H1 (cell line): ENCODE results near the gene MYO1G. TPM values are rescaled to one million over a fixed set of nuclear protein-coding genes. Genes with fewer than 3 reads are reported as not detected.

Experiments
- BRCA1 ChIP-seq: IDR thresholded peaks from 2 replicates; pipeline ENCODE4 v1.6.1; 2012; ENCODE audit warnings: low read depth, low read length, improper control_type of control experiment
- CEBPB ChIP-seq: IDR thresholded peaks from 2 replicates; pipeline ENCODE4 v1.6.1; 2012; ENCODE audit warnings: low read depth, low read length
- JUN ChIP-seq: IDR thresholded peaks from 2 replicates; pipeline ENCODE4 v1.6.1; 2011; ENCODE audit warnings: low read depth, mild to moderate bottlenecking, improper control_type of control experiment, low read length
- NANOG ChIP-seq: IDR thresholded peaks from 2 replicates; pipeline ENCODE4 v1.6.1; 2011; ENCODE audit warnings: low read length, low read depth, mild to moderate bottlenecking, inconsistent platforms; ENCODE audit not compliant: insufficient read depth, poor library complexity, severe bottlenecking
- SRF ChIP-seq: IDR thresholded peaks from 2 replicates; pipeline ENCODE4 v1.6.1; 2011; ENCODE audit warnings: mild to moderate bottlenecking, low read depth, low read length, moderate library complexity
- YY1 ChIP-seq: IDR thresholded peaks from 2 replicates; pipeline ENCODE4 v1.6.1; 2011; ENCODE audit warnings: low read depth, mild to moderate bottlenecking, low read length
- polyA plus RNA-seq, 7 experiments: library from polyadenylated mRNA; depleted of rRNA in 3 of 7; stranded (reverse) in 5 of 7; unstranded in 2 of 7; fragments of >200 nt in 5 of 7; fragments of 200-250 nt in 2 of 7; gene quantifications; 1 replicate in 5 of 7; 2 replicates in 1 of 7; 4 replicates in 1 of 7; pipeline versions ENCODE4 v1.2.1 to v1.2.3, GENCODE V29; 2011 to 2013; ENCODE audit warnings: missing spikeins in 2 of 7, mixed read lengths in 2 of 7
- total RNA-seq: library from RNA; stranded (reverse); fragmentation: NEBNext Ultra II Directional; extraction: Animal tissue kit (Norgen Biotek cat#: 25700); gene quantifications from 2 replicates; pipeline ENCODE4 v1.2.1, GENCODE V29; 2021
- TF ChIP-seq, protein P1 (sequence below), 3 experiments: IDR thresholded peaks; 1 replicate in 2 of 3; 2 replicates in 1 of 3; pipeline versions ENCODE4 v1.5.1 to v1.6.1; 2011; ENCODE audit warnings: low read length in 3 of 3, mild to moderate bottlenecking in 3 of 3, inconsistent platforms in 2 of 3, low read depth in 1 of 3, moderate library complexity in 1 of 3; ENCODE audit not compliant: insufficient read depth in 1 of 3; ENCODE audit errors: control extremely low read depth in 1 of 3
- TF ChIP-seq, protein P2 (sequence below): IDR thresholded peaks from 2 replicates; pipeline ENCODE4 v1.6.1; 2011; ENCODE audit warnings: low read length, improper control_type of control experiment

The MYO1G gene
- total and polyA plus RNA-seq, 2 of the 8 experiments (the other 6 are each of a cell fraction or from before 2014, with no cell fraction given) = 0.08 to 0.19 TPM

DNA sequence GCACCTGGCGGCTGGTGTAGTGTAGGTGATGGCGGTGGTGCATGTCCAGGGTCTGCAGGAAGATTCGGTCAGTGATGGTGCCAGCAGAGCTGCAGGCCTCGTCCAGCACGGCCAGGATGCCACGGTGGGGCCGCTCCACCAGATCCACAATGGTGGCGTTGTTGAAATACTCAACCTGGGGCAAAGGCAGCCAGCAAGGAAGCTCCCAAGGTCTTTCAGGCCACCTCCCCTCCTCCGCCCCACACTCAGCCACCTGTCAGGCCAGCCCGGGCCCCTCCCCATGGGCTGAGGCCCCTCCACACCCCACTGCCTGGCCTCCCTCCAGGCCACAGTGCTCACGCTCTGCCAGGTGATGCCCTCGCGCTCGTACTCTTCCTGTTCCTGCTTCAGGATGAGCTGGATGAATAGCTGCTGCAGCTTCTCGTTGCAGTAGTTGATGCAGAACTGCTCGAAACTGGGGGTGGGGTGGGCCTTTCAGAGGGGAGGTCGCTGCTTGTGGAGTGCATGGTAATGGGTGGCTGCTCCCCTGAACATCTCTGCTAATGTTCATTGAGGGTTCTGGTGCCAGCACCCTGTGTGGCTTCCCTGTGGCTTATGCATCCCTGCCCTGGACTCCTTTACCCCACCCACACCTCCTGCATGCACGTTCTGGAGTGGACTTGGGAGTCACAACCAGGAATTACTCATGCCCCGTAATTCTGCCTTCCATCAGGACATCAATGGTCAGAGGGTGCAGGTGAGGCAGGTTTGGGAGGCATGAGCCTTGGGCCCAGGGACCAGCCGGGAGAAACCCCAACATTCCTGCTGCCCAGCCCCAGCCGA, 8.9 kb downstream of the MYO1G start (continued):
- TF ChIP-seq, protein P1, sequence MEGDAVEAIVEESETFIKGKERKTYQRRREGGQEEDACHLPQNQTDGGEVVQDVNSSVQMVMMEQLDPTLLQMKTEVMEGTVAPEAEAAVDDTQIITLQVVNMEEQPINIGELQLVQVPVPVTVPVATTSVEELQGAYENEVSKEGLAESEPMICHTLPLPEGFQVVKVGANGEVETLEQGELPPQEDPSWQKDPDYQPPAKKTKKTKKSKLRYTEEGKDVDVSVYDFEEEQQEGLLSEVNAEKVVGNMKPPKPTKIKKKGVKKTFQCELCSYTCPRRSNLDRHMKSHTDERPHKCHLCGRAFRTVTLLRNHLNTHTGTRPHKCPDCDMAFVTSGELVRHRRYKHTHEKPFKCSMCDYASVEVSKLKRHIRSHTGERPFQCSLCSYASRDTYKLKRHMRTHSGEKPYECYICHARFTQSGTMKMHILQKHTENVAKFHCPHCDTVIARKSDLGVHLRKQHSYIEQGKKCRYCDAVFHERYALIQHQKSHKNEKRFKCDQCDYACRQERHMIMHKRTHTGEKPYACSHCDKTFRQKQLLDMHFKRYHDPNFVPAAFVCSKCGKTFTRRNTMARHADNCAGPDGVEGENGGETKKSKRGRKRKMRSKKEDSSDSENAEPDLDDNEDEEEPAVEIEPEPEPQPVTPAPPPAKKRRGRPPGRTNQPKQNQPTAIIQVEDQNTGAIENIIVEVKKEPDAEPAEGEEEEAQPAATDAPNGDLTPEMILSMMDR (IDR thresholded peaks at IDR 0.05; ENCODE audit: control extremely low read depth in 1 of 3, insufficient read depth in 1 of 3, low read depth in 1 of 3, low read length in 3 of 3) = no peak
- no peak for TF ChIP-seq NANOG
- TF ChIP-seq SRF = no peak
- TF ChIP-seq BRCA1 = no peak
- TF ChIP-seq CEBPB = no peak
- no peak for TF ChIP-seq JUN
- TF ChIP-seq YY1 = no peak
- TF ChIP-seq, protein P2, sequence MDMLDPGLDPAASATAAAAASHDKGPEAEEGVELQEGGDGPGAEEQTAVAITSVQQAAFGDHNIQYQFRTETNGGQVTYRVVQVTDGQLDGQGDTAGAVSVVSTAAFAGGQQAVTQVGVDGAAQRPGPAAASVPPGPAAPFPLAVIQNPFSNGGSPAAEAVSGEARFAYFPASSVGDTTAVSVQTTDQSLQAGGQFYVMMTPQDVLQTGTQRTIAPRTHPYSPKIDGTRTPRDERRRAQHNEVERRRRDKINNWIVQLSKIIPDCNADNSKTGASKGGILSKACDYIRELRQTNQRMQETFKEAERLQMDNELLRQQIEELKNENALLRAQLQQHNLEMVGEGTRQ = no peak
